ENCODE results near the gene HIVEP2.

The HIVEP2 gene

GRCh38 chr6:142886431-142887170 lies 58.4 kb downstream of the HIVEP2 start:
- Histone ChIP-seq H3K9me3 (no peaks in the 10 kb centered on the region), H3K36me3 (no peaks in the 10 kb centered on the region), H3K4me1 (ENCODE audit: control insufficient read depth in 1 of 2, insufficient read depth in 1 of 2, low read depth in 1 of 2, low read length in 1 of 2) (peaks cover 0 to 12% of the 10 kb centered on the region in 2 experiments), H3K27me3 (no peaks in the 10 kb centered on the region), H3K4me3 (ENCODE audit: low read depth in 1 of 2, low read length in 1 of 2) (no peak overlapping the region), H3K27ac (no peak overlapping the region)
- no peak for TF ChIP-seq CTCF (IDR thresholded peaks at IDR 0.05)

- Histone ChIP-seq H3K4me3 (ENCODE audit: low read depth in 1 of 2, low read length in 1 of 2) (no peak overlapping the region), H3K9me3 (no peaks in the 10 kb centered on the region), H3K27me3 (no peaks in the 10 kb centered on the region), H3K4me1 (ENCODE audit: control insufficient read depth in 1 of 2, insufficient read depth in 1 of 2, low read depth in 1 of 2, low read length in 1 of 2) (peaks cover 0 to 12% of the 10 kb centered on the region in 2 experiments), H3K36me3 (no peaks in the 10 kb centered on the region), H3K27ac (no peak overlapping the region)
- no peak for TF ChIP-seq CTCF (IDR thresholded peaks at IDR 0.05)
Observed at GRCh38 chr6:142885182-142885867, 59.7 kb downstream of the HIVEP2 start.

- H3K36me3 ChIP-seq: no peaks in the 10 kb centered on the region
- H3K4me3 ChIP-seq (ENCODE audit: low read depth in 1 of 2, low read length in 1 of 2): no peak overlapping the region
- H3K4me1 ChIP-seq (ENCODE audit: control insufficient read depth in 1 of 2, insufficient read depth in 1 of 2, low read depth in 1 of 2, low read length in 1 of 2): peaks cover 0 to 12% of the 10 kb centered on the region in 2 experiments
- no peaks in the 10 kb centered on the region for H3K9me3 ChIP-seq
- TF ChIP-seq CTCF (IDR thresholded peaks at IDR 0.05): no peak
- H3K27me3 ChIP-seq: no peaks in the 10 kb centered on the region
- no peak overlapping the region for H3K27ac ChIP-seq
Observed at GRCh38 chr6:142884214-142885035, 60.6 kb downstream of the HIVEP2 start.

GRCh38 chr6:142883011-142883410 lies 62.0 kb downstream of the HIVEP2 start:
- Histone ChIP-seq H3K4me3 (ENCODE audit: low read depth in 1 of 2, low read length in 1 of 2) (no peak overlapping the region), H3K27ac (no peak overlapping the region), H3K27me3 (no peaks in the 10 kb centered on the region)

More at GRCh38 chr6:142883011-142883410, 62.0 kb downstream of the HIVEP2 start:
- Histone ChIP-seq H3K9me3 (no peaks in the 10 kb centered on the region), H3K4me1 (ENCODE audit: control insufficient read depth in 1 of 2, insufficient read depth in 1 of 2, low read depth in 1 of 2, low read length in 1 of 2) (peaks cover 0 to 12% of the 10 kb centered on the region in 2 experiments), H3K36me3 (no peaks in the 10 kb centered on the region)
- TF ChIP-seq CTCF (IDR thresholded peaks at IDR 0.05): no peak
